Activated CD8-positive, alpha-beta T cell treated with anti-CD3 and anti-CD28 coated beads, Interleukin-2, amount 10 ng/mL, durations not matched to agents 7 days and 5 days (primary cell): ENCODE results near the gene KIF13A. TPM values are rescaled to one million over a fixed set of nuclear protein-coding genes. Genes with fewer than 3 reads are reported as not detected.
"Not testable (repeated sequence)": the region's sequence is repeated elsewhere in the genome, so short reads cannot be mapped to it uniquely, and the experiment has no call there.

Experiments used
- ATAC-seq: fragments of 150-1000 bp; cut with Tn5 transposase; one replicate; pipeline ENCODE4 v1.10.0; 2021; ENCODE audit warnings: moderate library complexity
- CTCF ChIA-PET: fragments of 350-600 bp; sonication (Branson Sonifier 250); formaldehyde crosslinking; loops from one replicate; lab custom pipeline; 2021; ENCODE audit warnings: antibody characterized with exemption; lab: Charles Lee
- POLR2A ChIA-PET: fragments of 350-600 bp; sonication (Branson Sonifier 250); formaldehyde crosslinking; loops from one replicate; lab custom pipeline; 2021; ENCODE audit warnings: antibody characterized with exemption; lab: Charles Lee
- DNase-seq: peaks from one replicate; pipeline ENCODE4 v3.0.0-alpha.2; 2020
- H3K27ac Mint-ChIP-seq: one replicate; pipeline ENCODE4 v1.8.0; 2021; ENCODE audit warnings: mild to moderate bottlenecking, mixed read lengths
- H3K27me3 Mint-ChIP-seq: one replicate; pipeline ENCODE4 v1.8.0; 2021; ENCODE audit warnings: low read depth, mixed read lengths
- H3K36me3 Mint-ChIP-seq: one replicate; pipeline ENCODE4 v1.8.0; 2021; ENCODE audit warnings: low read depth, mixed read lengths
- H3K4me1 Mint-ChIP-seq: one replicate; pipeline ENCODE4 v1.8.0; 2021; ENCODE audit warnings: low read depth, mixed read lengths
- H3K4me3 Mint-ChIP-seq: one replicate; pipeline ENCODE4 v1.8.0; 2021; ENCODE audit warnings: mild to moderate bottlenecking, mixed read lengths
- H3K9me3 Mint-ChIP-seq: one replicate; pipeline ENCODE4 v1.8.0; 2022; ENCODE audit warnings: mixed read lengths; ENCODE audit not compliant: insufficient read depth
- total RNA-seq, 2 experiments: library from RNA; stranded (reverse); gene quantifications; one replicate each; pipeline ENCODE4 v1.2.3, GENCODE V29; 2021

KIF13A gene
- total RNA-seq, 2 experiments from 2014 or later, result not detected

DNA sequence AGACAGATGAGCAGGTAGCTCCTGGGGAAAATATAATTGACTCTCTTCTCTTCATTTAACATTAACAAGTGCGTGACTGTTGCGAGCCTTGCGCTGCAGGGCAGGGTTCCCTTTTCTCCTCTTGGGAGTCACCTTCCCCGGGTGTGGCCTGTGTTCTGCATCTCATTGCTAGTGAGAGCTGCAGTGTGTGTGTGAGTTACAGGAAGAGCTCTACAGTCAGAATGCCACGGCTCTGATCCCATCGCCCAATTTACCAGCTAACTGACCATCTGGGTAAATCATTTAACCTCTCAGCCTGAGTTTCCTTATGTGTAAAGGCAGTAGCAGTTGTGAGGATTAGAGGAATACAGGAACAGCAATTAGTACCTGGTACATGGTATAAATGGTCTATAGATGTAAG, 173.9 kb downstream of the KIF13A start:
- H3K4me1 Mint-ChIP-seq, result no peaks in the 10 kb centered on the region
- H3K36me3 Mint-ChIP-seq, result no peaks in the 10 kb centered on the region
- DNase-seq (no peak), ATAC-seq (no peak)
- ChIA-PET POLR2A (interaction anchor here (0.5 kb wide), 1 partner anchor 119 kb away, joined by 3 read pairs; no protein-coding TSS in a partner anchor), CTCF (interaction anchor here (1.3 to 2.4 kb wide), 2 partner anchors 9 to 24 kb away, joined by 3 to 7 read pairs; no protein-coding TSS in a partner anchor)
- H3K4me3 Mint-ChIP-seq, result no peak overlapping the region
- peaks cover 13% of the 10 kb centered on the region for H3K27me3 Mint-ChIP-seq
- H3K27ac Mint-ChIP-seq, result no peak overlapping the region
- no peaks in the 10 kb centered on the region for H3K9me3 Mint-ChIP-seq

DNA sequence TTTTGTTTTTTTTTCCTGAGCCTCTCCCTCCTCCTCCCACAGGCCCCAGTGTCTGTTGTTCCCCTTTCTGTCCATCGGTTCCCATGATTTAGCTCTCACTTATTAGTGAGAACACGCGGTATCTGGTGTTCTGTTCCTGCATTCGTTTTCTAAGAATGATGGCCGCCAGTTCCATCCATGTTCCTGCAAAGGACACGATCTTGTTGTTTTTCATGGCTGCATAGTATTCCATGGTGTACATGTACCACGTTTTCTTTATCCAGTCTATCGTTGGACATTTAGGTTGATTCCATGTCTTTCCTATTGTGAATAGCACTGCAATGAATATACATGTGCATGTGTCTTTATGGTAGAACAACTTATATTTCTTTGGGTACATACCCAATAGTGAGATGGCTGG, 175.1 kb downstream of the KIF13A start:
- ATAC-seq (no peak), DNase-seq (no peak)
- Mint-ChIP-seq H3K4me1 (no peaks in the 10 kb centered on the region), H3K4me3 (no peak overlapping the region), H3K27ac (no peak overlapping the region), H3K27me3 (peaks cover 9% of the 10 kb centered on the region), H3K36me3 (no peaks in the 10 kb centered on the region), H3K9me3 (no peaks in the 10 kb centered on the region)
- CTCF ChIA-PET, result interaction anchor here (2.4 kb wide), 1 partner anchor 8 kb away, joined by 7 read pairs; no protein-coding TSS in a partner anchor
- POLR2A ChIA-PET, result no interaction called here

DNA sequence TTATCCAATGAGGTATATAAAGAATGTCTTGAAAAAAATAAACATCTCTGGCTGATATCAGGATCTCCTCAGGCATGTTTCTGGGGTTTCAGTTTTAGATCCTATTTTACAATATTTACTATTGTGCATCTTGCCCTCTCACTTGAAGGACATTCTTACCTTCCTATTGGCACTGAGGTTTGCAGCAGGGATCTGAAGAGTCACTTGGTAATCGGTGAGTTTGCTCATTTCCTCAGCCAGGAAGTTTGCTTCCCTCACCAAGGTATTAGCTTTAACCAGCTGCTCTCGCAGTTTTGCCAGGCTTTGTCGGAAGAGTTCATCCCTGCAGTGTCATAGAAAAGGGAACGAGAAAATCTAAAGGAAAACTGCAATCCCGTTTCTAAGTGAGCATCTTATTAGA, 178.8 kb downstream of the KIF13A start:
- ChIA-PET CTCF (no interaction called here), POLR2A (no interaction called here)
- Mint-ChIP-seq H3K4me1 (no peaks in the 10 kb centered on the region), H3K4me3 (no peak overlapping the region), H3K9me3 (no peaks in the 10 kb centered on the region), H3K36me3 (no peaks in the 10 kb centered on the region), H3K27ac (no peak overlapping the region), H3K27me3 (peaks cover 12% of the 10 kb centered on the region)
- DNase-seq (no peak), ATAC-seq (no peak)

DNA sequence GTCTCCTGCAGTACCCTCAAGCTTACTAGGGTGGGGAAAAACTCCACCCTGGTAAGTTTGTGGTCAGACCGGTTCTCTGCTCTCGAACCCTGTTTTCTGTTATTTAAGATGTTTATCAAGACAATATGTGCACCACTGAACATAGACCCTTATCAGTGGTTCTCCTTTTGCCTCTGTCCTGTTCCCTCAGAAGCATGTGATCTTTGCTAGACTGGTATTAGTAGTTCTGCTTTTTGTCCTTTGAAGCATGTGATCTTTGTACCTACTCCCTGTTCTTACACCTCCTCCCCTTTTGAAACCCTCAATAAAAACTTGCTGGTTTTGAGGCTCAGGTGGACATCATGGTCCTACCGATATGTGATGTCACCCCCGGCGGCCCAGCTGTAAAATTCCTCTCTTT, 180.0 kb downstream of the KIF13A start:
- POLR2A ChIA-PET, H3K4me3 Mint-ChIP-seq, ATAC-seq, H3K9me3 Mint-ChIP-seq, DNase-seq, H3K4me1 Mint-ChIP-seq, H3K27ac Mint-ChIP-seq, H3K36me3 Mint-ChIP-seq: not testable (repeated sequence)
- CTCF ChIA-PET, result interaction anchor here (0.6 kb wide), 1 partner anchor 149 kb away, joined by 3 read pairs; no protein-coding TSS in a partner anchor
- peaks cover 12% of the 10 kb centered on the region for H3K27me3 Mint-ChIP-seq

DNA sequence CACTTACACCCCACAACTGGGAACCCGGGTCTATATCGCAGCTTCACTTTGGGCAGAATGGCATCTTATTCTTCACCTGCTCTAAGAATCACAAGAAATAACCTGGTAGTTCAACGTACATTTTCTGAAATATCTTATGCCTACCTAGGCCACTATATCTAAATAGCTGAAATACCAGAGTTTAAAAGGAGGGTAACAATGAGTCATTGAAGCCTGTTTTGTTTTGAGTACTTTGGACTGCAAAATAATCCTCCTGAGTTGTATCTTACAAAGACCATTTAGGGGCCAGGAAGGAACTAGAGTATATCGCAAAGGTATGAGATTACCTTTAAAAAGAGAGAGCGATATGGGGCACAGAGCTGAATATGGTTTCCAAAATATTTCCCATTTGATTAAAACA, 184.0 kb downstream of the KIF13A start:
- Mint-ChIP-seq H3K36me3 (no peaks in the 10 kb centered on the region), H3K4me1 (no peaks in the 10 kb centered on the region), H3K4me3 (no peak overlapping the region), H3K9me3 (no peaks in the 10 kb centered on the region), H3K27me3 (peaks cover 7% of the 10 kb centered on the region), H3K27ac (no peak overlapping the region)
- ATAC-seq, result no peak
- ChIA-PET CTCF (interaction anchor here (0.6 to 3.5 kb wide), 33 partner anchors 9 to 646 kb away, joined by 3 to 33 read pairs (median 5); partner anchors contain the start of genes FAM8A1 and NUP153), POLR2A (no interaction called here)
- DNase-seq, result no peak

DNA sequence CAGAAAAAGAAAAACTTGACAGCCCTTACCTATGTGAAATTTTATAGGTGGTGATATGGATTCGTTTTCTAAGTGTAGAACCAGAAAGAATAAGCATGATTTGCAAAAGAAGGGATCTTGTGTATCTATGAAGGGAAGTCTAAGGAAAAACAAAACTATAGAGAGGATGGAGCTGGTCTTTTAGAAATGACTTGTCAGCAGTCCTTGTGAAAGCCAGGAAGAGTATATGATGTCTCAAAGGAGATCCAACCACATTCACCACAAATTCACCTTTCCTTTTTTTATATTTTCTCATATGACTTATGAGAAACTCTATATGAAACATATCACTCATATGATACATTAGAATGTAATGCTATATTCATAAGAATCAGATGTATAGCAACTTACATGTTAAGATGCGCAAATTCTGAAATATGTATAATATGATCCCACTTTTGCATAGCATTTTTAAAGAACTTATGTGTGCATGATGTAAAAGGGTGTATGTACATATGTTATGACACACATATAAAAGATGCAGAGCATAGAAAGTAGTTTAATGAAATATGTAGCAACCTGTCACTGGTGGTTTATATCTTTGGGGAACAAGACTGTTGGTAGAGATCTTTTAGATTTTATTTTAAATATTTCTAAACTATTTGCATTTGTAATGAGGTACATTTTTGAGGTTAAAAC, 188.8 kb downstream of the KIF13A start:
- H3K27me3 Mint-ChIP-seq, result peaks cover 16% of the 10 kb centered on the region
- ChIA-PET CTCF (interaction anchor here (1.3 kb wide), 1 partner anchor 97 kb away, joined by 6 read pairs; no protein-coding TSS in a partner anchor), POLR2A (interaction anchor here (0.6 kb wide), 1 partner anchor 997 kb away, joined by 3 read pairs; no protein-coding TSS in a partner anchor)
- H3K9me3 Mint-ChIP-seq, result no peaks in the 10 kb centered on the region
- no peak for ATAC-seq
- H3K27ac Mint-ChIP-seq, result no peak overlapping the region
- no peaks in the 10 kb centered on the region for H3K4me1 Mint-ChIP-seq
- no peak overlapping the region for H3K4me3 Mint-ChIP-seq
- DNase-seq, result no peak
- no peaks in the 10 kb centered on the region for H3K36me3 Mint-ChIP-seq

DNA sequence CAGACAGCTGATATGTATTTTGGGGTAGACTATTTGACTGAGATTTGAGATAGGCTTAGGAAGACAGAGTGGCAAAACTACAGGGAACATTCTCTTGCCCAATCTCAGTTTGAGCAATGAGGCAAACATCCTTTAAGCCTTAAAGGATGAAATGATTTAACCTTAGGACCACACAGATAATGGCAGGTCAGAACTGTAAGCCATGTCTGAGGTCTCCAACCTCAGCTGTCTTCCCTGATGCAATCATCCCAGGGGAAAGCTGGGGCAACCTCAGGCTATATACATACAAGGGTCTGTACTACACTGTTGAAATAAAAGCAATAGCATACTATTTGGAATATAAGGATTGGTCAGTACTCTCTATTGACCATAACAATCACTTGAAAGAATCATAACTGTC, 196.9 kb downstream of the KIF13A start:
- ATAC-seq (no peak), DNase-seq (no peak)
- no peak overlapping the region for H3K4me3 Mint-ChIP-seq
- H3K27ac Mint-ChIP-seq, result no peak overlapping the region
- H3K36me3 Mint-ChIP-seq, result no peaks in the 10 kb centered on the region
- no peaks in the 10 kb centered on the region for H3K9me3 Mint-ChIP-seq
- ChIA-PET POLR2A (interaction anchor here (0.6 kb wide), 1 partner anchor 166 kb away, joined by 3 read pairs; no protein-coding TSS in a partner anchor), CTCF (interaction anchor here (1.9 kb wide), 1 partner anchor 14 kb away, joined by 9 read pairs; no protein-coding TSS in a partner anchor)
- H3K4me1 Mint-ChIP-seq, result no peaks in the 10 kb centered on the region
- peaks cover 20% of the 10 kb centered on the region for H3K27me3 Mint-ChIP-seq

DNA sequence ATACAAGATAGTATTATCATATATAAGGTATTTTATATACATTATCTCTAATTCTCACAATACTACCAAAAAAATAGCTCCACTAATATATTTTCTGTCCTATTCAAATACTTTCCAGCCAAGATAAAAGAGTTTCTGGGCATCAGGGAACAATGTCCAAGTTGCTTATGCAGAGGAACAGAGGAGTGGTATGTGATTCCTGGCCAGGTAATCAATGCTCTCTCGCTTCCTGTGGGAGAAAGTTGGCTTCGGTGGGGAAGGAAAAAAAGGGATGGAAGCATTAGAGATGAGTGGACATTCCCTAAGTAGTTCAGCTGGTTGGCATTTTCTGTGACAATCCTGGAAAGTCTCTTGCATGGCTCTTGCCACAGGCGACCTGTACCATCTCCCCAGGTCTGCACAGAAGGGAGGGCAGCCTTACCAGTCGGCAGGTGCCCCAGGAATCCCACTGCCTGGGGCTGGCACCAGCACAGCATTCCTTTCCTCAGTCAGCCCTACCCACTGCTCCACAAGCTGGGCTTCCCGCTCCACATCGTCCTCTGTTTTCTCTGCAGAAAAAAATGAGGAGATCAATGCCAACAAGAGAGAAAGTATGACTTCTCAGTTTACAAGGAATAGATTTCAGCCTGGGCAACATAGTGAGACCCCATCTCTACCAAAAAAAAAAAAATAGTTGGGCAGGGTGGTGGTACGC, 202.2 kb downstream of the KIF13A start:
- no peak for ATAC-seq
- Mint-ChIP-seq H3K9me3 (no peaks in the 10 kb centered on the region), H3K4me1 (no peaks in the 10 kb centered on the region), H3K27me3 (peaks cover 10% of the 10 kb centered on the region), H3K4me3 (no peak overlapping the region), H3K36me3 (no peaks in the 10 kb centered on the region), H3K27ac (no peak overlapping the region)
- POLR2A ChIA-PET, result no interaction called here
- CTCF ChIA-PET, result interaction anchor here (1.2 kb wide), 1 partner anchor 19 kb away, joined by 4 read pairs; no protein-coding TSS in a partner anchor
- DNase-seq, result no peak

DNA sequence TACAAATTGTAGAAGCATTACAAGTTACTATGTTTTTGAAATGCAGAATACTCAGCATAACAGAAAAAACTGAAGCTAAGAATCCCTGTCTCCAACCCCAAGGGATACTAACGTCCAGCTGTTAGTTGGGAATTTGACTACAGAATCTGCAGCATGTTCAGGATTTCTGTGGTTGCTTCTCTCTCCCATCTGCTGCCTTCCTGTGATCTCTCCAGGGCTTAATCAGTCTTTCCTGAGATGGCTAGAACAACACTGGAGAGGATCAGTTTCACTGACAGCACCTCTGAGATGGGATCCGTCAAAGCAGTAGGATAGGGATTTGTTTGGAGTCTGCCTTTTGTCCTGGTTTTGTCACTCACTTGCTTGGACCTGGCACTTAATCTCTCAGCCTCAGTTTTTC, 207.4 kb downstream of the KIF13A start:
- CTCF ChIA-PET, result no interaction called here
- H3K4me3 Mint-ChIP-seq, result no peak overlapping the region
- H3K4me1 Mint-ChIP-seq, result no peaks in the 10 kb centered on the region
- H3K27me3 Mint-ChIP-seq, result peaks cover 5% of the 10 kb centered on the region
- H3K27ac Mint-ChIP-seq, result no peak overlapping the region
- DNase-seq, result no peak
- no peaks in the 10 kb centered on the region for H3K36me3 Mint-ChIP-seq
- H3K9me3 Mint-ChIP-seq, result no peaks in the 10 kb centered on the region
- POLR2A ChIA-PET, result no interaction called here
- no peak for ATAC-seq

DNA sequence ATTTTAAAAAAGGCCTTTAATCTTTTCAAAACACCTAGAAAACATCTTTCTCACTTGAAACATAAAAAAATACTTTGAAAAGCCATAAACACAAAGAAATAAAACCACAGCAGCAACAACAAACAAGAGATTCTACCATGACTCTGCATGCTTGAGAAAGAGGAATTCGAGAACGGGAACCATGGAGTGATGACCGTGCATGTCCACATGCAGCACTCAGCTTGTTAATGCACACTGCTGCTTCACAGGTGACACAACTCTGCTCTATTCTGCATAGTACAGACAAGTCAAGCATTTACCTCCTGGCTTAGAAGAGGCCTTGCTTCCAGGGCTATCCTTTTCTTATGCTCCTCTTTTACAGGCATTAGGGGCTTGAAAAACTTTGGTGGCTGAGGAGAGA, 215.8 kb downstream of the KIF13A start:
- Mint-ChIP-seq H3K36me3 (no peaks in the 10 kb centered on the region), H3K4me1 (no peaks in the 10 kb centered on the region), H3K9me3 (no peaks in the 10 kb centered on the region), H3K27ac (no peak overlapping the region), H3K4me3 (no peak overlapping the region), H3K27me3 (peaks cover 8% of the 10 kb centered on the region)
- ChIA-PET CTCF (no interaction called here), POLR2A (no interaction called here)
- DNase-seq (no peak), ATAC-seq (no peak)

DNA sequence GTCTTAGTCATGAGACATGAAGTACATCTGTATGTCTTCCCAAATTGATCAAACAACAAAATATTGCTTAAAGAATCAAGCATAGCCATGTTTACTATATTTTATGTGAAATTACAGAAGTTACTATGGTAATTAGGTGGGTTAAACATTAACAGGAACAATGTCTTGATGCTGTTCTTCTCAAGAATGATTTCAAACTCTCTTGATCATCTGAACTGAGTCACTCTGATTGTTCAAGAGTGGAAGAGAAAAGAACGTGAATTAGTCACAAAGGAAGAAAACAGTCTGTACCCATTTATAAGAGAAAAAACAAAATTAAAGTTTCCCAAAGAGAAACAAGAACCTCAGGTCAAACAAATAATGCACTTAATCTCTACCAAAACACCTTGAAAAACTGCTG, 218.6 kb downstream of the KIF13A start:
- Mint-ChIP-seq H3K9me3 (no peaks in the 10 kb centered on the region), H3K4me3 (no peak overlapping the region), H3K27me3 (peaks cover 18% of the 10 kb centered on the region), H3K4me1 (no peaks in the 10 kb centered on the region), H3K27ac (no peak overlapping the region), H3K36me3 (no peaks in the 10 kb centered on the region)
- ATAC-seq (no peak), DNase-seq (no peak)
- CTCF ChIA-PET, result no interaction called here
- POLR2A ChIA-PET, result no interaction called here

DNA sequence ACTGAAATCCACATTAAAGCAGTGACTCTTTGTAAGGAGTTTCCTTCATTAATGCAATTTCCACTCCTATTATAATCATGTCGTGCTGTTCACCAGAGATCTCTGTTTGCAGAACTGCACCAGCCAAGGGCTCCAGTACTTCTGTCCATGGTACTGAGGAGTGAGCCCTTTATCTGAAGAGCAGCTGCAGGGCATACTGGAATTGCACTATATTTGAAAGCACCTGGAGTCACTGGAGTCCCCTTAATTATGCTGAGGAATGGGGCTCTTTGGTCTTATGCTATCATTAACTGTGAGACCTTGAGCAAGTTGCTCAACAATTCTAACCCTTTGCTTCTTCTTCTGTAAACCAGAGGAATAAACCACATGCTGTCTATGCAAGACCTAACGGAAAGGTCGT, 219.0 kb downstream of the KIF13A start:
- POLR2A ChIA-PET, result no interaction called here
- no peak overlapping the region for H3K4me3 Mint-ChIP-seq
- CTCF ChIA-PET, result no interaction called here
- no peaks in the 10 kb centered on the region for H3K4me1 Mint-ChIP-seq
- no peaks in the 10 kb centered on the region for H3K9me3 Mint-ChIP-seq
- ATAC-seq, result no peak
- DNase-seq, result no peak
- no peaks in the 10 kb centered on the region for H3K36me3 Mint-ChIP-seq
- H3K27me3 Mint-ChIP-seq, result peaks cover 20% of the 10 kb centered on the region
- H3K27ac Mint-ChIP-seq, result no peak overlapping the region
